Esophagus muscularis mucosa (tissue), 4 donors: Measurements from ENCODE around the gene CYP27B1. TPM values are rescaled to one million over a fixed set of nuclear protein-coding genes. Genes with fewer than 3 reads are reported as not detected.
"Not testable (repeated sequence)": the region's sequence is repeated elsewhere in the genome, so short reads cannot be mapped to it uniquely, and the experiment has no call there.

Experiments used
- DNase-seq: peaks from one replicate; pipeline ENCODE4 v3.0.0-alpha.2; 2017; ENCODE audit errors: extremely low spot score
- H3K27ac ChIP-seq, 4 donors: fragments of 200-600 bp; sonication (generic); replicated peaks in 1 of 4; 1 replicate in 3 of 4; 2 replicates in 1 of 4; pipeline ENCODE4 v1.5.1; 2016 to 2019; ENCODE audit warnings: mild to moderate bottlenecking in 1 of 4
- H3K27me3 ChIP-seq, 4 donors: fragments of 200-600 bp; sonication (generic); one replicate each; pipeline versions ENCODE4 v1.5.1 to v1.6.0; 2016 to 2019
- H3K36me3 ChIP-seq, 4 donors: fragments of 200-600 bp; sonication (generic); one replicate each; pipeline ENCODE4 v1.5.1; 2016 to 2019
- H3K4me1 ChIP-seq, 4 donors: fragments of 200-600 bp; sonication (generic); one replicate each; pipeline ENCODE4 v1.5.1; 2016 to 2019
- H3K4me3 ChIP-seq, 4 donors: fragments of 200-600 bp; sonication (generic); 1 replicate in 2 of 4; 2 replicates in 2 of 4; pipeline ENCODE4 v1.5.1; 2016 to 2019; ENCODE audit warnings: mild to moderate bottlenecking in 4 of 4, moderate library complexity in 1 of 4
- H3K9me3 ChIP-seq, 4 donors: fragments of 200-600 bp; sonication (generic); 1 replicate in 3 of 4; 2 replicates in 1 of 4; pipeline ENCODE4 v1.5.1; 2016 to 2019
- EP300 ChIP-seq: sonication (generic); formaldehyde crosslinking; IDR thresholded peaks from one replicate; pipeline ENCODE4 v1.6.1; 2017; ENCODE audit warnings: antibody characterized with exemption
- POLR2A ChIP-seq: fragments of 450-650 bp; IDR thresholded peaks from one replicate; pipeline ENCODE4 v1.6.1; 2017; ENCODE audit warnings: antibody characterized with exemption, moderate library complexity, mild to moderate bottlenecking, low read depth
- POLR2AphosphoS5 ChIP-seq, 2 donors: sonication (generic); formaldehyde crosslinking; IDR thresholded peaks; one replicate each; pipeline ENCODE4 v1.6.1; 2017; ENCODE audit warnings: antibody characterized with exemption in 2 of 2
- WGBS: methylation state at CpG from one replicate; pipeline ENCODE4 v1.1.5; 2018; 5-methylcytosine and 5-hydroxymethylcytosine counted together
- intact Hi-C: fragments of 100-400 bp; cut with DNase I; formaldehyde crosslinking; loops from one replicate; pipeline ENCODE4 v1.15.1; 2023
- total RNA-seq, 4 donors: library from RNA; depleted of rRNA; stranded (reverse); fragments of >200 nt; gene quantifications; one replicate each; pipeline versions ENCODE4 v1.1.0 to v1.2.1, GENCODE V29; 2016
- TF ChIP-seq, protein P1 (sequence below), 3 experiments: fragments of 200-600 bp in 2 of 3; fragments of 450-650 bp in 1 of 3; sonication (generic) in 2 of 3; IDR thresholded peaks; one replicate each; pipeline ENCODE4 v1.5.1; 2017 to 2019; ENCODE audit warnings: antibody characterized with exemption in 3 of 3, mild to moderate bottlenecking in 2 of 3, moderate library complexity in 1 of 3

CYP27B1 gene
- total RNA-seq, 4 donors from 2014 or later, result 0.32 to 0.66 TPM; not detected in 2

DNA sequence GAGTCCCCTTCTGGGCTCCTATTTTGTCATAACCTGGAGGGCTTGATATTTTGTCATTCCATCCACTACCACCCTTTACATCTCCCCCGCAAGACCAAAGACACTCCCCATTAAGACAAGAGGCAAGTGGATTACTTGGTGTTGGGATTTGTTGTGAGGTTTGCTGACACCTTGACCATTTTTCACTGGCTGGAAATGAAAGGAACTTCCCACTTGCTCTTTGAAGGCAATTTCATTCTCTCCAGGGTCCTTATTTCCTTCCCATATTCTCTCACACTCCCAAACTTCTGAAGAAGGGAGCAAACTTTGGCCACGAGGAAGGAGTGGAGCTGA, 43.3 kb downstream of the CYP27B1 start:
- TF ChIP-seq POLR2A (no peak), EP300 (no peak), POLR2AphosphoS5 (IDR thresholded peaks at IDR 0.05) (no peak)
- TF ChIP-seq, protein P1, sequence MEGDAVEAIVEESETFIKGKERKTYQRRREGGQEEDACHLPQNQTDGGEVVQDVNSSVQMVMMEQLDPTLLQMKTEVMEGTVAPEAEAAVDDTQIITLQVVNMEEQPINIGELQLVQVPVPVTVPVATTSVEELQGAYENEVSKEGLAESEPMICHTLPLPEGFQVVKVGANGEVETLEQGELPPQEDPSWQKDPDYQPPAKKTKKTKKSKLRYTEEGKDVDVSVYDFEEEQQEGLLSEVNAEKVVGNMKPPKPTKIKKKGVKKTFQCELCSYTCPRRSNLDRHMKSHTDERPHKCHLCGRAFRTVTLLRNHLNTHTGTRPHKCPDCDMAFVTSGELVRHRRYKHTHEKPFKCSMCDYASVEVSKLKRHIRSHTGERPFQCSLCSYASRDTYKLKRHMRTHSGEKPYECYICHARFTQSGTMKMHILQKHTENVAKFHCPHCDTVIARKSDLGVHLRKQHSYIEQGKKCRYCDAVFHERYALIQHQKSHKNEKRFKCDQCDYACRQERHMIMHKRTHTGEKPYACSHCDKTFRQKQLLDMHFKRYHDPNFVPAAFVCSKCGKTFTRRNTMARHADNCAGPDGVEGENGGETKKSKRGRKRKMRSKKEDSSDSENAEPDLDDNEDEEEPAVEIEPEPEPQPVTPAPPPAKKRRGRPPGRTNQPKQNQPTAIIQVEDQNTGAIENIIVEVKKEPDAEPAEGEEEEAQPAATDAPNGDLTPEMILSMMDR (IDR thresholded peaks at IDR 0.05), result no peak
- Histone ChIP-seq H3K36me3 (peaks cover 24 to 35% (median 35%) of the 10 kb centered on the region in 4 donors), H3K9me3 (no peaks in the 10 kb centered on the region), H3K4me3 (no peak overlapping the region), H3K27ac (no peak overlapping the region), H3K27me3 (peaks cover 6 to 43% (median 13%) of the 10 kb centered on the region in 4 donors), H3K4me1 (peaks cover 14 to 25% (median 21%) of the 10 kb centered on the region in 4 donors)
- intact Hi-C loops, result no loop called here
- WGBS, result 66% methylated on average over 2 of the region's 2 CpGs
- DNase-seq, result peak; percentile 84

DNA sequence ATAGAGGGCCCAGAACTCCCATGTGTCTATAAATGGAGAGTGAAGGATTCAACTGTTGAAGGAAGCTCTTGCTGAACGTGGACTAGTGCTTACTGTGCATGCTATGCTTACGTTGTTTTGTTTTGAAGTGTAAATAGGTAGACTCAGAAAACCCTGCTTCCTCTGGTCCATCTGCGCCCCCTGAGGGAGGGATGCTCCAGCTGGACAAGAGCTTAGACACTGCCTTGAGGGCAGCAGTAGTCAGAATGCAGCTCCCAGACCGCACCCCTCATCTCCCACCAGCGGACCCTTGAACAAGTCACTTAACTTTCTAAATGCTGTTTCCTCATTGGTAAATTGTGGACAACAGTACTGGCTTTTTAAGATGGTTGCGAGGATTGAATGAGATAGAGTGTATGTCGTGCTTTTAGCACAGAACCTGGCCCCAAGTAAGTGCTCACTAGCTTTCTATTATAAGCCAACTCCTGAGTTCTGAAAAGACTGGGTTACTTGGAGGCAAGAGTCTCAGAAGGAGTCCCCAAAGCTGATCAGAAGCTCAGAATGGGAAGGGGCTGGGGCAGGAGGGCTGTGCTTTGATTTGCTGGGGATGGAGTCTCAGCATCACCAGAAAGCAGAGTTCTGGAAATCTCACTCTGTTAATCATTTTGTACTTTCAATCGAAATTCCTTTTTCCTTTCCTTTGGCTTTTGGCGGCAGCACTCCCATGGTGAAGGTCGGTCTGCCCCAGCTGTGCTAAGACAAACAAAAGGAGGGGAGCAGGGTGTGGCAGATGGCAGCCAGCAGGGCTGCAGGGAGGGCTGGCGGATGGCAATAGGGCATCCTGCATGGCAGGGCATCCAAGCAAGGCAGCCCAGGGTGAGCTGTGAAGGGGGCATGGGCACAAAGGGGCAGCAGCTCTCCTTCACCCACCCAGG, 43.9 kb downstream of the CYP27B1 start:
- peaks cover 14 to 25% (median 21%) of the 10 kb centered on the region in 4 donors for H3K4me1 ChIP-seq
- H3K27me3 ChIP-seq, result peaks cover 6 to 37% (median 13%) of the 10 kb centered on the region in 4 donors
- no peak overlapping the region for H3K27ac ChIP-seq
- H3K9me3 ChIP-seq, result no peaks in the 10 kb centered on the region
- DNase-seq, result peak; percentile 77
- H3K4me3 ChIP-seq, result no peak overlapping the region
- peaks cover 30 to 42% (median 41%) of the 10 kb centered on the region in 4 donors for H3K36me3 ChIP-seq
- TF ChIP-seq, protein P1 (IDR thresholded peaks at IDR 0.05), result no peak
- TF ChIP-seq POLR2A (no peak), POLR2AphosphoS5 (IDR thresholded peaks at IDR 0.05) (no peak), EP300 (no peak)
- intact Hi-C loops, result no loop called here
- 61% methylated on average over 11 of the region's 11 CpGs for WGBS

DNA sequence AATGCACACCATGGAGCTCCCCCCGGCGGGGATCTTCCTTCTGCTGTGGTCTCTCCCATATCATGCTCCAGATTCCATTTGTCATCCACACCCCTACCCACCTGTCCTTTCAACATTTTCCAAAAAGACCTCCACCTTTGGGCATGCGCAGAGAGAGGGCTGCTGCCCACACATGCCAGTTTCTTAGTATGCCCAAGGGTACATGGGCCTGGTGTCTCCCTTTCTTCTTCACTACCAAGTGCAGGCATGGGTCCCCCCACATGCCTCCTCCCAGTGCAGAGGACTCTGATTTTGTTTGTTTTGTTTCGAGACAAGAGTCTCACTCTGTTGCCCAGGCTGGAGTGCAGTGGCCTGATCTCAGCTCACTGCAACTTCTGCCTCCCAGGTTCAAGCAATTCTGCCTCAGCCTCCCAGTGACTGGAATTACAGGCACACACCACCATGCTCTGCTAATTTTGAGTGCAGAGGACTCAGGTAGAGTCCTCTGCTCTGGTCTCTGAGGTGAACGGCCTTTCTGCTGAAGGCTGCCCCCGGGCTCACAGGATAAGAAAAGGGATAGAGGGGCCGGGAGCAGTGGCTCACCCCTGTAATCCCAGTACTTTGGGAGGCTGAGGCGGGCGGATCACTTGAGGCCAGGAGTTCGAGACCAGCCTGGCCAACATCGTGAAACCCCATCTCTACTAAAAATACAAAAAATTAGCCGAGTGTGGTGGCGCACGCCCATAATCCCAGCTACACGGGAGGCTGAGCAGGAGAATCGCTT, 44.9 kb downstream of the CYP27B1 start:
- Histone ChIP-seq H3K27me3 (peaks cover 5 to 28% (median 8%) of the 10 kb centered on the region in 4 donors), H3K36me3 (peaks cover 37 to 51% (median 50%) of the 10 kb centered on the region in 4 donors), H3K4me1 (peaks cover 11 to 17% (median 16%) of the 10 kb centered on the region in 4 donors)
- intact Hi-C loops, H3K27ac ChIP-seq, H3K9me3 ChIP-seq, H3K4me3 ChIP-seq: not testable (repeated sequence)
- WGBS, result 97% methylated on average over 16 of the region's 16 CpGs
- peak; percentile 77 for DNase-seq

DNA sequence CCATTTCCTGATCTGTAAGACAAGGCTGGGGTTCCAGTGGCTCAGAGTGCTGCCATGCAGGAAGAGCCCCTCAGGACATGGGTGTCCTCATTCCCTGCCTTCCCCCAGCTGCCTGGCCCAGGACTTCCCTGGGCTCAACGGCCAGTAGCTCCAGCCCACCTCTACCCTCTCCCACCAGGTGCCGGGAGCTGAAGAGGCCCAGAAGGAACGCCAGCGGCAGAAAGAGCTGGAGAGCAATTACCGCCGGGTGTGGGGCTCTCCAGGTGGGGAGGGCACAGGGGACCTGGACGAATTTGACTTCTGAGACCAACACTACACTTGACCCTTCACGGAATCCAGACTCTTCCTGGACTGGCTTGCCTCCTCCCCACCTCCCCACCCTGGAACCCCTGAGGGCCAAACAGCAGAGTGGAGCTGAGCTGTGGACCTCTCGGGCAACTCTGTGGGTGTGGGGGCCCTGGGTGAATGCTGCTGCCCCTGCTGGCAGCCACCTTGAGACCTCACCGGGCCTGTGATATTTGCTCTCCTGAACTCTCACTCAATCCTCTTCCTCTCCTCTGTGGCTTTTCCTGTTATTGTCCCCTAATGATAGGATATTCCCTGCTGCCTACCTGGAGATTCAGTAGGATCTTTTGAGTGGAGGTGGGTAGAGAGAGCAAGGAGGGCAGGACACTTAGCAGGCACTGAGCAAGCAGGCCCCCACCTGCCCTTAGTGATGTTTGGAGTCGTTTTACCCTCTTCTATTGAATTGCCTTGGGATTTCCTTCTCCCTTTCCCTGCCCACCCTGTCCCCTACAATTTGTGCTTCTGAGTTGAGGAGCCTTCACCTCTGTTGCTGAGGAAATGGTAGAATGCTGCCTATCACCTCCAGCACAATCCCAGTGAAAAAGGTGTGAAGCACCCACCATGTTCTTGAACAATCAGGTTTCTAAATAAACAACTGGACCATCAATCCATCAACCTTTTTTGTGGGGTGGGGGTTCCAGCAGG, 46.0 kb downstream of the CYP27B1 start:
- 74% methylated on average over 11 of the region's 11 CpGs for WGBS
- peaks cover 47 to 62% (median 61%) of the 10 kb centered on the region in 4 donors for H3K36me3 ChIP-seq
- DNase-seq, result peak; percentile 87
- H3K27me3 ChIP-seq, result peaks cover 0 to 16% (median 5%) of the 10 kb centered on the region in 4 donors
- no peak for TF ChIP-seq POLR2AphosphoS5 (IDR thresholded peaks at IDR 0.05)
- TF ChIP-seq EP300, result no peak
- TF ChIP-seq, protein P1 (IDR thresholded peaks at IDR 0.05), result no peak
- TF ChIP-seq POLR2A, result no peak
- peaks cover 1 to 6% (median 5%) of the 10 kb centered on the region in 4 donors for H3K4me1 ChIP-seq
- no peak overlapping the region for H3K4me3 ChIP-seq
- H3K27ac ChIP-seq, result no peak overlapping the region
- no peaks in the 10 kb centered on the region for H3K9me3 ChIP-seq
- intact Hi-C loops, result no loop called here
